Measurements from ENCODE around the gene GALNT2.

Gene GALNT2

GRCh38 chr1:230286890-230287269 is 219.8 kb downstream of the GALNT2 start:
- Histone ChIP-seq H3K4me2 (ENCODE audit: low read depth, low read length) (no peak overlapping the region), H3K36me3 (replicated peaks; ENCODE audit: insufficient read depth, low read length) (no peaks in the 10 kb centered on the region), H3K9ac (ENCODE audit: low read length) (no peak overlapping the region), H3K9me3 (replicated peaks; ENCODE audit: insufficient read depth, low read length) (no peaks in the 10 kb centered on the region), H3K9me2 (replicated peaks; ENCODE audit: insufficient read depth, low read length) (no peaks in the 10 kb centered on the region), H3K4me3 (ENCODE audit: low read length) (no peak overlapping the region), H3K27ac (ENCODE audit: low read length) (no peak overlapping the region), H3K79me2 (ENCODE audit: low read length) (no peaks in the 10 kb centered on the region), H4K20me1 (ENCODE audit: insufficient read depth, low read length) (no peaks in the 10 kb centered on the region), H3K27me3 (replicated peaks; ENCODE audit: insufficient read depth, low read length) (no peaks in the 10 kb centered on the region), H3K4me1 (ENCODE audit: low read length) (no peaks in the 10 kb centered on the region), H3F3A (ENCODE audit: insufficient read depth, low read length) (no peaks in the 10 kb centered on the region), H2AFZ (ENCODE audit: low read length) (no peak overlapping the region)
- no peak for DNase-seq
- no peak for TF ChIP-seq CTCF (IDR thresholded peaks at IDR 0.05; ENCODE audit: low read length)
- TF ChIP-seq EZH2 (optimal IDR thresholded peaks at IDR 0.05; ENCODE audit: low read depth, low read length), result no peak
- TF ChIP-seq EZH2phosphoT487 (IDR thresholded peaks at IDR 0.05; ENCODE audit: low read length), result no peak

- no peaks in the 10 kb centered on the region for H4K20me1 ChIP-seq (ENCODE audit: insufficient read depth, low read length)
- TF ChIP-seq EZH2 (optimal IDR thresholded peaks at IDR 0.05; ENCODE audit: low read depth, low read length) (no peak), EZH2phosphoT487 (IDR thresholded peaks at IDR 0.05; ENCODE audit: low read length) (no peak), CTCF (IDR thresholded peaks at IDR 0.05; ENCODE audit: low read length) (no peak)
- H3K36me3 ChIP-seq (replicated peaks; ENCODE audit: insufficient read depth, low read length), result no peaks in the 10 kb centered on the region
- H3K79me2 ChIP-seq (ENCODE audit: low read length), result no peaks in the 10 kb centered on the region
- no peaks in the 10 kb centered on the region for H3K27me3 ChIP-seq (replicated peaks; ENCODE audit: insufficient read depth, low read length)
- H3K9me2 ChIP-seq (replicated peaks; ENCODE audit: insufficient read depth, low read length), result no peaks in the 10 kb centered on the region
- H3K4me2 ChIP-seq (ENCODE audit: low read depth, low read length), result no peak overlapping the region
- H3K4me1 ChIP-seq (ENCODE audit: low read length), result no peaks in the 10 kb centered on the region
- no peak overlapping the region for H2AFZ ChIP-seq (ENCODE audit: low read length)
- no peak for DNase-seq
- H3K9ac ChIP-seq (ENCODE audit: low read length), result no peak overlapping the region
- no peaks in the 10 kb centered on the region for H3K9me3 ChIP-seq (replicated peaks; ENCODE audit: insufficient read depth, low read length)
- H3K4me3 ChIP-seq (ENCODE audit: low read length), result no peak overlapping the region
- no peak overlapping the region for H3K27ac ChIP-seq (ENCODE audit: low read length)
- no peaks in the 10 kb centered on the region for H3F3A ChIP-seq (ENCODE audit: insufficient read depth, low read length)
Measured at GRCh38 chr1:230287674-230288315, 220.8 kb downstream of the GALNT2 start.

- no peak for TF ChIP-seq CTCF (IDR thresholded peaks at IDR 0.05; ENCODE audit: low read length)
- no peaks in the 10 kb centered on the region for H4K20me1 ChIP-seq (ENCODE audit: insufficient read depth, low read length)
- DNase-seq, result no peak
- no peaks in the 10 kb centered on the region for H3K36me3 ChIP-seq (replicated peaks; ENCODE audit: insufficient read depth, low read length)
- no peak overlapping the region for H3K4me3 ChIP-seq (ENCODE audit: low read length)
- no peak overlapping the region for H2AFZ ChIP-seq (ENCODE audit: low read length)
- no peaks in the 10 kb centered on the region for H3K9me2 ChIP-seq (replicated peaks; ENCODE audit: insufficient read depth, low read length)
- no peak overlapping the region for H3K27ac ChIP-seq (ENCODE audit: low read length)
- no peaks in the 10 kb centered on the region for H3F3A ChIP-seq (ENCODE audit: insufficient read depth, low read length)
- no peaks in the 10 kb centered on the region for H3K27me3 ChIP-seq (replicated peaks; ENCODE audit: insufficient read depth, low read length)
- no peak overlapping the region for H3K4me2 ChIP-seq (ENCODE audit: low read depth, low read length)
- H3K9ac ChIP-seq (ENCODE audit: low read length), result no peak overlapping the region
- no peaks in the 10 kb centered on the region for H3K79me2 ChIP-seq (ENCODE audit: low read length)
- no peaks in the 10 kb centered on the region for H3K9me3 ChIP-seq (replicated peaks; ENCODE audit: insufficient read depth, low read length)
- H3K4me1 ChIP-seq (ENCODE audit: low read length), result no peaks in the 10 kb centered on the region
Measured at GRCh38 chr1:230288641-230289349, 221.8 kb downstream of the GALNT2 start.

Measured in MM.1S (cell line).